ENCODE results near the gene LDAH.

DNA sequence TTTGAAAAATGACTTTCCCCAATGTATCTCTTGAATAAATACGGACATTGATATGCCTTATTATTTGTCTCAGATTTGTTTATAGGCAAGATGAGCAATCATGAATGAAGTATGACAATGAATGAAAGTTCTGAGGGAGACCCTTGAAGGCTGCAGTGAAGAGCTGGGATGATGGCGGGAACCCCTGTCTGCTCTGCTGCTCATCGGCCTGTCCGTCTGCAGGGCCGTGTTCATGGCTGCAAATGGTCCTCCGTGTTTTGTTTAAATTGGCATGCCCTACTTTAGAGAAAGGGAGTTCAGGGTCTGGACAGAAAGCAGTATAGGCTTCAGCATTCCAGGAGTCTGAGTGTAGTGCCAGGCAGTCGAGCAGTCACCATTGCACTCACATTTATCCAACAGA, 170.8 kb downstream of the LDAH start:
- TF ChIP-seq TARDBP (IDR thresholded peaks at IDR 0.05), result no peak
- no peak for TF ChIP-seq L3MBTL2 (conservative IDR thresholded peaks at IDR 0.05)
- no peak for TF ChIP-seq FOXA1 (IDR thresholded peaks at IDR 0.05)
- TF ChIP-seq FOXK2 (IDR thresholded peaks at IDR 0.05), result no peak
- no peak for TF ChIP-seq SP1 (IDR thresholded peaks at IDR 0.05)
- TF ChIP-seq HDGF (IDR thresholded peaks at IDR 0.05; ENCODE audit: borderline replicate concordance), result no peak
- no peak for TF ChIP-seq BHLHE40 (IDR thresholded peaks at IDR 0.05; ENCODE audit: borderline replicate concordance)
- no peak for TF ChIP-seq ARNT (IDR thresholded peaks at IDR 0.05)
- no peak for TF ChIP-seq FOXM1 (IDR thresholded peaks at IDR 0.05; ENCODE audit: borderline replicate concordance)
- TF ChIP-seq LEF1 (IDR thresholded peaks at IDR 0.05; ENCODE audit: borderline replicate concordance), result no peak
- TF ChIP-seq SUZ12 (IDR thresholded peaks at IDR 0.05), result no peak

Data from HEK293T (cell line).